Liver (tissue), 9 donors: Measurements from ENCODE around the gene MEGF6. TPM values are rescaled to one million over a fixed set of nuclear protein-coding genes. Genes with fewer than 3 reads are reported as not detected.

Experiments used
- DNase-seq: peaks from one replicate; pipeline ENCODE4 v3.0.0-alpha.2; 2017; ENCODE audit warnings: low spot score
- H3K27ac ChIP-seq, 2 donors: one replicate each; pipeline ENCODE4 v1.7.0; 2013; ENCODE audit warnings: inconsistent platforms in 2 of 2, low read length in 2 of 2, control low read depth in 1 of 2, low read depth in 1 of 2, mild to moderate bottlenecking in 1 of 2
- H3K27me3 ChIP-seq, 4 donors: one replicate each; pipeline versions ENCODE4 v1.6.1 to v1.7.0; 2013; ENCODE audit warnings: low read length in 3 of 4, inconsistent platforms in 1 of 4, mild to moderate bottlenecking in 1 of 4, moderate library complexity in 1 of 4; ENCODE audit not compliant: control insufficient read depth in 4 of 4, insufficient read depth in 4 of 4
- H3K36me3 ChIP-seq, 4 donors: one replicate each; pipeline versions ENCODE4 v1.6.1 to v1.7.0; 2013; ENCODE audit warnings: low read length in 3 of 4, mild to moderate bottlenecking in 3 of 4, low read depth in 1 of 4, moderate library complexity in 1 of 4; ENCODE audit not compliant: control insufficient read depth in 4 of 4, insufficient read depth in 3 of 4
- H3K4me1 ChIP-seq, 4 donors: one replicate each; pipeline versions ENCODE4 v1.6.1 to v1.7.0; 2013; ENCODE audit warnings: low read length in 3 of 4, mild to moderate bottlenecking in 3 of 4, moderate library complexity in 1 of 4; ENCODE audit not compliant: control insufficient read depth in 4 of 4, insufficient read depth in 4 of 4
- H3K4me3 ChIP-seq, 3 donors: one replicate each; pipeline versions ENCODE4 v1.6.1 to v1.7.0; 2013; ENCODE audit warnings: low read length in 3 of 3, control low read depth in 1 of 3, low read depth in 1 of 3, mild to moderate bottlenecking in 1 of 3
- H3K9ac ChIP-seq, 2 donors: one replicate each; pipeline ENCODE4 v1.7.0; 2013; ENCODE audit warnings: low read length in 2 of 2, mild to moderate bottlenecking in 2 of 2, moderate library complexity in 2 of 2, control low read depth in 1 of 2, low read depth in 1 of 2
- H3K9me3 ChIP-seq, 4 donors: one replicate each; pipeline versions ENCODE4 v1.6.1 to v1.7.0; 2013; ENCODE audit warnings: low read length in 3 of 4; ENCODE audit not compliant: control insufficient read depth in 4 of 4
- EGR1 ChIP-seq, 2 donors: IDR thresholded peaks; 2 replicates each; pipeline ENCODE4 v1.6.1; 2016 to 2018; ENCODE audit warnings: antibody characterized with exemption in 2 of 2, low read depth in 2 of 2
- FOXA1 ChIP-seq: IDR thresholded peaks from 2 replicates; pipeline ENCODE4 v1.6.1; 2016; ENCODE audit warnings: antibody characterized with exemption
- FOXA2 ChIP-seq: IDR thresholded peaks from 2 replicates; pipeline ENCODE4 v1.6.1; 2016; ENCODE audit warnings: antibody characterized with exemption
- HNF4G ChIP-seq: IDR thresholded peaks from 2 replicates; pipeline ENCODE4 v1.6.1; 2016; ENCODE audit warnings: antibody characterized with exemption
- NR2F2 ChIP-seq: IDR thresholded peaks from 2 replicates; pipeline ENCODE4 v1.6.1; 2016; ENCODE audit warnings: antibody characterized with exemption
- RXRA ChIP-seq, 2 donors: IDR thresholded peaks; 2 replicates each; pipeline ENCODE4 v1.6.1; 2017 to 2018; ENCODE audit warnings: antibody characterized with exemption in 2 of 2, mild to moderate bottlenecking in 1 of 2
- TAF1 ChIP-seq: conservative IDR thresholded peaks from 2 replicates; pipeline ENCODE4 v1.6.1; 2016; ENCODE audit warnings: antibody characterized with exemption, mild to moderate bottlenecking
- WGBS: extraction: QIAGEN DNeasy Blood & Tissue Kit; methylation state at CpG from one replicate; pipeline ENCODE4 v1.1.7; 2013; 5-methylcytosine and 5-hydroxymethylcytosine counted together
- polyA plus RNA-seq, 2 donors: library from polyadenylated mRNA; stranded (reverse) in 1 of 2; unstranded in 1 of 2; fragments of 200-250 nt in 1 of 2; fragments of >200 nt in 1 of 2; fragmentation: Nextera tagmentation in 1 of 2; extraction: Ambion mirVana in 1 of 2; gene quantifications; one replicate each; pipeline versions ENCODE4 v1.2.1 to v1.2.3, GENCODE V29; 2013 to 2015
- total RNA-seq, 2 donors: library from RNA; depleted of rRNA; stranded (reverse); fragments of >200 nt; gene quantifications; one replicate each; pipeline ENCODE4 v1.2.3, GENCODE V29; 2014
- TF ChIP-seq, protein P1 (sequence below): fragments of 150-350 bp; IDR thresholded peaks from 2 replicates; pipeline ENCODE4 v1.5.1; 2017; ENCODE audit warnings: improper control_type of control experiment, low read depth, low read length; ENCODE audit not compliant: missing input control
- TF ChIP-seq, protein P2 (sequence below): IDR thresholded peaks from 2 replicates; pipeline ENCODE4 v1.6.1; 2016; ENCODE audit warnings: antibody characterized with exemption
- TF ChIP-seq, protein P3 (sequence below): IDR thresholded peaks from 2 replicates; pipeline ENCODE4 v1.6.1; 2016; ENCODE audit warnings: antibody characterized with exemption
- donor health status: healthy.
- donor health status: healthy.
- donor health status: healthy.
- donor health status: healthy.
- donor health status: healthy.

The MEGF6 gene
- total and polyA plus RNA-seq, 4 donors = 1.3 to 11.0 (median 4.0) TPM

DNA sequence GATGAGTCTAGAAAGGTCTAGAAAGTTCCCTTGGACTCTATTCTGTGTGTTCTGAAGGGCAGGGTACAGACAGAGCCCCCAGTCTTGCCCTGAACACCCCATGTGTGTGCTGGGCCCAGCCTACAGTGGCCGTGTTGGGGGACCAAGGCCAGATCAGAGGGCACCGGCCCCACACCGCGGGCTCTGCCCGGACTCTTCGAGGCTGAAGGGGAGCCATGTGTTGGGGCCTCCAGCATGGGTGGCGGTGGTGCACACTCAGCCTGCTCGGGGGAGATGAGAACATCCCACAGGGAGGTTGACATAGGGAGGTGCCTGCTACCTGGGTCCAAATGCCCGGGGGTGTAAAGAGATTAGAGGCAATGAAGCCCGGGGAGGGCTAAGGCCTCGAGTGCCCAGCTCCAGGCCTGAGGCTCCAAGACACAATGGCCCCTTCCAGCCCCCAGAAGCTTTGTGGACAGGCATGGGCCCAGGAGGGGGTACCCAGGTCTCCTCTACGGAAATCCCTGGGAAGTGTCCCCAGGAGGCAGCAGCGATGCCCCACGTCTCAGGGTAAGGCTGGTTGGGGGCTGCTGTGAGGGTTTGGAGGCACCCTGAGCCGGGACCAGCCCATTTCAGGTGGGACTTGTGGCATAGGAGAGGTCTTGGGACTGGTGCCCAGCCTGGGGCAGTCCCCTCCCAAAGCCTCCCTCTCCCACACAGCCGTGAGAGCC is 144.8 kb downstream of the MEGF6 start:
- Histone ChIP-seq H3K9me3 (no peaks in the 10 kb centered on the region), H3K4me3 (no peak overlapping the region), H3K9ac (no peak overlapping the region), H3K4me1 (no peaks in the 10 kb centered on the region), H3K36me3 (no peaks in the 10 kb centered on the region), H3K27ac (no peak overlapping the region), H3K27me3 (no peaks in the 10 kb centered on the region)
- DNase-seq = no peak
- WGBS = 95% methylated on average over 16 of the region's 16 CpGs
- TF ChIP-seq FOXA2 (no peak), NR2F2 (no peak), EGR1 (IDR thresholded peaks at IDR 0.05; ENCODE audit: low read depth in 2 of 2) (no peak), TAF1 (no peak), HNF4G (no peak)
- TF ChIP-seq, protein P1, sequence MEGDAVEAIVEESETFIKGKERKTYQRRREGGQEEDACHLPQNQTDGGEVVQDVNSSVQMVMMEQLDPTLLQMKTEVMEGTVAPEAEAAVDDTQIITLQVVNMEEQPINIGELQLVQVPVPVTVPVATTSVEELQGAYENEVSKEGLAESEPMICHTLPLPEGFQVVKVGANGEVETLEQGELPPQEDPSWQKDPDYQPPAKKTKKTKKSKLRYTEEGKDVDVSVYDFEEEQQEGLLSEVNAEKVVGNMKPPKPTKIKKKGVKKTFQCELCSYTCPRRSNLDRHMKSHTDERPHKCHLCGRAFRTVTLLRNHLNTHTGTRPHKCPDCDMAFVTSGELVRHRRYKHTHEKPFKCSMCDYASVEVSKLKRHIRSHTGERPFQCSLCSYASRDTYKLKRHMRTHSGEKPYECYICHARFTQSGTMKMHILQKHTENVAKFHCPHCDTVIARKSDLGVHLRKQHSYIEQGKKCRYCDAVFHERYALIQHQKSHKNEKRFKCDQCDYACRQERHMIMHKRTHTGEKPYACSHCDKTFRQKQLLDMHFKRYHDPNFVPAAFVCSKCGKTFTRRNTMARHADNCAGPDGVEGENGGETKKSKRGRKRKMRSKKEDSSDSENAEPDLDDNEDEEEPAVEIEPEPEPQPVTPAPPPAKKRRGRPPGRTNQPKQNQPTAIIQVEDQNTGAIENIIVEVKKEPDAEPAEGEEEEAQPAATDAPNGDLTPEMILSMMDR = no peak
- TF ChIP-seq, protein P2, sequence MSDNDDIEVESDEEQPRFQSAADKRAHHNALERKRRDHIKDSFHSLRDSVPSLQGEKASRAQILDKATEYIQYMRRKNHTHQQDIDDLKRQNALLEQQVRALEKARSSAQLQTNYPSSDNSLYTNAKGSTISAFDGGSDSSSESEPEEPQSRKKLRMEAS = no peak
- TF ChIP-seq, protein P3, sequence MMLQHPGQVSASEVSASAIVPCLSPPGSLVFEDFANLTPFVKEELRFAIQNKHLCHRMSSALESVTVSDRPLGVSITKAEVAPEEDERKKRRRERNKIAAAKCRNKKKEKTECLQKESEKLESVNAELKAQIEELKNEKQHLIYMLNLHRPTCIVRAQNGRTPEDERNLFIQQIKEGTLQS = no peak

DNA sequence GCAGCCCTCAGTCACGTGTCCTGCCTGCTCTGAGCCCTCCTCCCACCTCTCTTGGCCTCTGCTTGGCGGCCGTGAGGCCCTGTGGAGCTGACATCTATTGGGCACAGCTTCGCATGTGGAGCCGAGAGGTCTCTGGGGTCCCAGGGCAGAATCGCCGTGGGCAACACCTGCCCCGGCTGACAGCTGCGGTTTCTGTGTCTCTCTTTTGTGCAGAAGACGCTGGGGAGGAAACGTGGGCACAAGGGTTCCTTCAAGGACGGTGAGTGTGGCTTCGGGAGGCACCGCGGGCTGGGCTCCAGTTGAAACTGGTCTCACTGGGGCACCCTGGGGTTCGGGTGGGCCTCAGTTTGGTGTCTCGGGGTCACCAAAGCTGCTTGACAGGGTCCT is 145.4 kb downstream of the MEGF6 start:
- DNase-seq = no peak
- Histone ChIP-seq H3K9ac (no peak overlapping the region), H3K4me3 (no peak overlapping the region), H3K36me3 (no peaks in the 10 kb centered on the region), H3K27ac (no peak overlapping the region), H3K9me3 (no peaks in the 10 kb centered on the region), H3K4me1 (no peaks in the 10 kb centered on the region), H3K27me3 (no peaks in the 10 kb centered on the region)
- TF ChIP-seq RXRA (IDR thresholded peaks at IDR 0.05) = no peak
- TF ChIP-seq, protein P3 = no peak
- WGBS = 91% methylated on average over 17 of the region's 17 CpGs

DNA sequence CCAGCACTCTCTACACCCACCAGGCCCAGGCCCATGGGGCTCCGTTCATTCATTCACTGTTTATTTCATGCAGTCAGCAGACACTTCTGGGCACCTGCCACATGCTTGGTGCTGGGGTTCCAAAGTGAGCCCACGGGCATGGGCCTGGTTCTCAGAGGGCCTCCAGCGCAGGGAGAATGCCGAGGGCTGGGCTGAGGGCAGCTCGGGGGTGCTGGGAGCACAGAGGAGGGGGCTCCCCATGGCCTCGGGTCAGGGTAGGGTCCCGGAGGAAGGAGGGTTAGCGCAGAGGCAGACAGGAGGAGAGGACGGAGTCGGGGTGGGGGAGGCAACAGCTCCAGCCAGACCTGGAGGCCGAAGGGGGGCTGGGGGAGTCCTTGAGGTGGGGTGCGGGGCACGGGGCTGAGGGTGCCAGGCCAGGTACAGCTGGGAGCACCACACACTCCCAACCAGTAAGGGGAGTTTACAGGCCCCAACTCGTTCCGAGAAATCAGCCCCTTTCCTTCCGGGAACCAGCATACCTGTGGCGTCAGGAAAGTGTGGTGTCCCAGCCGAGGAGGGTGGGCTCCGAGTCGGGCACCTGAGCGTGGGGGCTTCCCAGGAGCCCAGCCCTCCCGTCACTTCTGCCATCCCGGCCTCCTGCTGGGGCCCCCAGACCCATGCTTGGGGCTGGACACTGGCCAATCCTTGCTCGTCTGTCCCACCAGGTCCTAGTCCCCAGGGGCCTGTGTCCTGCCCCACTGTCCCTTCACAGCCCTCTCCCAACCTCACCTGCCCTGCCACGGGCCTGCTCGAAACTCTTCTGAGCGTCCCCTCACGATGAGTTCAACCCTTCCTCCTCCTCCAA is 146.0 kb downstream of the MEGF6 start:
- H3K36me3 ChIP-seq = no peaks in the 10 kb centered on the region
- no peak overlapping the region for H3K4me3 ChIP-seq
- no peak overlapping the region for H3K27ac ChIP-seq
- TF ChIP-seq RXRA (IDR thresholded peaks at IDR 0.05) (no peak), FOXA2 (no peak), FOXA1 (no peak)
- H3K9me3 ChIP-seq = no peaks in the 10 kb centered on the region
- WGBS = 88% methylated on average over 28 of the region's 28 CpGs
- H3K27me3 ChIP-seq = no peaks in the 10 kb centered on the region
- peaks cover under 1 to 5% (median 3%) of the 10 kb centered on the region in 4 donors for H3K4me1 ChIP-seq
- DNase-seq = no peak
- no peak overlapping the region for H3K9ac ChIP-seq
